Measurements from ENCODE around the gene DPT.

DNA sequence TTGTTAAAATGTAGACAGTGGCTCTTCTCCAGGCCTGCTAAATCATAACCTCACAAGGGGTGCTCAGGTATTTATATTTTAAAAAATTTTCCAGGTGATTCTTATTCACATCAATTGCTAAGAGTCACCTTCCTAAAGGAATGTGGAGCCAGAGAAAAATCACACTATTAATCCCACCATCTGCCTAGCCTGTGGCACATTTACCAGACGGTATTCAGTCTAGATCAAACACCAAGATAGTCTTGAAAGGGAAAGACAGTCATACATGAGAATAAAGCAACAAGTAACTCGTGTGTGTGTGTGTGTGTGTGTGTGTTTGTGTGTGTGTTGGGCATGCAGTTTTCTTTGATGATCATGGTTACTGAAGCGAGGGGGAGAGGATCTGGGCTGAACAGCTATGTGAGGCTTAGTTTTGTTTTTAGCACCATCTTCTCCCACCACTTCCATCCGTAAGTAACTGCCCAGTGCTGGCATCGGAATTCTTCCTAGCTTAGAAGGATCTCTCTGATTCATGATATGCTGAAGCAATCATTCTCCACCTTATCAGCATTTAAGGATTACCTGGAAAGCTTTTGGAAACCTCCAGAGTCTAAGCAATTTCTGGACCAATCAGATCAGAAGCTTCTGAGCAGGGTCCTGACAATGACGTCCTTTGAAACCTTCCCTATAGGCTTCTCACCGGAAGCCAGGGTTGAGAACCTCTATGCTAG lies 2.4 kb upstream of the DPT start:
- TF ChIP-seq POLR2A (IDR thresholded peaks at IDR 0.05) = no peak
- TF ChIP-seq, protein P1, sequence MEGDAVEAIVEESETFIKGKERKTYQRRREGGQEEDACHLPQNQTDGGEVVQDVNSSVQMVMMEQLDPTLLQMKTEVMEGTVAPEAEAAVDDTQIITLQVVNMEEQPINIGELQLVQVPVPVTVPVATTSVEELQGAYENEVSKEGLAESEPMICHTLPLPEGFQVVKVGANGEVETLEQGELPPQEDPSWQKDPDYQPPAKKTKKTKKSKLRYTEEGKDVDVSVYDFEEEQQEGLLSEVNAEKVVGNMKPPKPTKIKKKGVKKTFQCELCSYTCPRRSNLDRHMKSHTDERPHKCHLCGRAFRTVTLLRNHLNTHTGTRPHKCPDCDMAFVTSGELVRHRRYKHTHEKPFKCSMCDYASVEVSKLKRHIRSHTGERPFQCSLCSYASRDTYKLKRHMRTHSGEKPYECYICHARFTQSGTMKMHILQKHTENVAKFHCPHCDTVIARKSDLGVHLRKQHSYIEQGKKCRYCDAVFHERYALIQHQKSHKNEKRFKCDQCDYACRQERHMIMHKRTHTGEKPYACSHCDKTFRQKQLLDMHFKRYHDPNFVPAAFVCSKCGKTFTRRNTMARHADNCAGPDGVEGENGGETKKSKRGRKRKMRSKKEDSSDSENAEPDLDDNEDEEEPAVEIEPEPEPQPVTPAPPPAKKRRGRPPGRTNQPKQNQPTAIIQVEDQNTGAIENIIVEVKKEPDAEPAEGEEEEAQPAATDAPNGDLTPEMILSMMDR (IDR thresholded peaks at IDR 0.05) = no peak

All from esophagus squamous epithelium (tissue), 4 donors.